Epithelial cell of prostate (primary cell): ENCODE results near the gene ABCD4.

Experiments used
- DNase-seq: peaks from one replicate; pipeline ENCODE4 v3.0.0-alpha.2; 2011; ENCODE audit warnings: low read depth, low spot score
- H3K27ac ChIP-seq: fragments of 450-650 bp; 2 replicates; pipeline ENCODE4 v1.5.1; 2017; ENCODE audit warnings: mild to moderate bottlenecking

ABCD4 gene

GRCh38 chr14:74239848-74240793 lies 62.6 kb downstream of the ABCD4 start:
- H3K27ac ChIP-seq, result no peak overlapping the region
- DNase-seq, result no peak

DNA sequence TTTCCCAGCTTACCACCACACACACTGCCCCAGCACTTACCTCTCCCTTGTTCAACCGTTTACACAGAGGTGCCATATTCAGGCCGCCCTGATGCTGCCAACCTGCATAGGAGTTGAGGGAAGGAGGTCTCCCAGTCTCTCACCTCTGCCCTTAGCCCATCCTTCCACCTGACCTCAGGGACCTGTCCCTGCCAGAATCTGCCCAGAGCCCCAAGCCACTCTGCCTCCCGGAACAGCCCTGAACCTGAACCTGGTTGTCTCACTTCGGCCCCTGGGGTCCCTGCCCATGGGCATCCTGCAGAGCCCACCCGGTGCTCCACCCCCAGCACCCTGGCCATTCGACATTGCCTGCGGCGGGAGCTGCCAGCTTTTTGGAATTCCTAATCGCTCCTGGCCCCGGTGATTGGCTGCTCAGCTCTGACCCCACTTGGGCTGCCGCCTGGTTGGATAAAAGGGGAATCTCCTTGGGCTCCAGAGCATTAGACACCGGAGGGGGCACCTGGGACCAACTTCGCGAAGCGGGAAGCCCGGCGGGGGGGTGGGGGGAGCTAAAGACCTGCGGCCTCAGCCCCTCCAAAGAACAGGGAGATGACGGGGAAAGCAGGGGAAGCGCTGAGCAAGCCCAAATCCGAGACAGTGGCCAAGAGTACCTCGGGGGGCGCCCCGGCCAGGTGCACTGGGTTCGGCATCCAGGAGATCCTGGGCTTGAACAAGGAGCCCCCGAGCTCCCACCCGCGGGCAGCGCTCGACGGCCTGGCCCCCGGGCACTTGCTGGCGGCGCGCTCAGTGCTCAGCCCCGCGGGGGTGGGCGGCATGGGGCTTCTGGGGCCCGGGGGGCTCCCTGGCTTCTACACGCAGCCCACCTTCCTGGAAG lies 63.5 kb downstream of the ABCD4 start, which contains the start of gene VSX2:
Gene VSX2, plus strand, starts transcription at position 476 of the 874 bp plus-strand sequence. Its CDS starts 113 bp downstream, at position 589.
- DNase-seq, result no peak
- H3K27ac ChIP-seq, result no peak within 1 kb of the TSS

GRCh38 chr14:74237441-74237840 lies 65.3 kb downstream of the ABCD4 start:
- DNase-seq, result no peak
- H3K27ac ChIP-seq, result no peak overlapping the region
